Keratinocyte (primary cell): ENCODE results near the gene PSMB9. TPM values are rescaled to one million over a fixed set of nuclear protein-coding genes. Genes with fewer than 3 reads are reported as not detected.

Experiments used
- DNase-seq: peaks from one replicate; pipeline ENCODE4 v3.0.0-alpha.2; 2011; ENCODE audit warnings: low read depth, missing footprints, low spot score
- FAIRE-seq: peaks from 2 replicates; lab custom pipeline; 2011; peaks lifted over from hg19 to GRCh38; lab: Jason Lieb, UNC
- H2AFZ ChIP-seq: 2 replicates; pipeline ENCODE4 v1.6.0; 2012; ENCODE audit warnings: low read length, control low read depth, inconsistent platforms; ENCODE audit not compliant: control insufficient read depth
- H3K27ac ChIP-seq: 2 replicates; pipeline ENCODE4 v1.5.1; 2011; ENCODE audit warnings: low read length; ENCODE audit not compliant: control insufficient read depth, insufficient read depth
- H3K27me3 ChIP-seq: 3 replicates; pipeline ENCODE4 v1.6.0; 2011; ENCODE audit warnings: low read length; ENCODE audit not compliant: control insufficient read depth, insufficient read depth; ENCODE audit errors: extremely low read depth
- H3K36me3 ChIP-seq, 2 experiments: 2 replicates in 1 of 2; 3 replicates in 1 of 2; pipeline ENCODE4 v1.5.1; 2011; ENCODE audit warnings: low read length in 2 of 2, mild to moderate bottlenecking in 1 of 2; ENCODE audit not compliant: control insufficient read depth in 2 of 2, insufficient read depth in 2 of 2; ENCODE audit errors: extremely low read depth in 1 of 2
- H3K4me1 ChIP-seq: 3 replicates; pipeline ENCODE4 v1.5.1; 2011; ENCODE audit warnings: low read length; ENCODE audit not compliant: control insufficient read depth, insufficient read depth; ENCODE audit errors: extremely low read depth
- H3K4me2 ChIP-seq: 3 replicates; pipeline ENCODE4 v1.6.0; 2011; ENCODE audit warnings: low read depth, low read length; ENCODE audit not compliant: control insufficient read depth, insufficient read depth; ENCODE audit errors: extremely low read depth
- H3K4me3 ChIP-seq, 3 experiments: fragments of 200-600 bp in 1 of 3; sonication (generic) in 1 of 3; 2 replicates in 2 of 3; 3 replicates in 1 of 3; pipeline ENCODE4 v1.5.1; 2011 to 2016; ENCODE audit warnings: low read length in 3 of 3, mild to moderate bottlenecking in 3 of 3, control low read depth in 2 of 3, inconsistent platforms in 1 of 3, low read depth in 1 of 3, mixed read lengths in 1 of 3, mixed run types in 1 of 3, moderate library complexity in 1 of 3; ENCODE audit not compliant: control insufficient read depth in 2 of 3, insufficient read depth in 2 of 3; ENCODE audit errors: extremely low read depth in 1 of 3
- H3K79me2 ChIP-seq: 2 replicates; pipeline ENCODE4 v1.6.0; 2012; ENCODE audit warnings: low read length; ENCODE audit not compliant: control insufficient read depth, insufficient read depth
- H3K9ac ChIP-seq: 3 replicates; pipeline ENCODE4 v1.6.0; 2011; ENCODE audit warnings: low read length; ENCODE audit not compliant: control insufficient read depth, insufficient read depth; ENCODE audit errors: extremely low read depth
- H3K9me1 ChIP-seq: 3 replicates; pipeline ENCODE4 v1.6.0; 2011; ENCODE audit warnings: low read length; ENCODE audit not compliant: control insufficient read depth, insufficient read depth; ENCODE audit errors: extremely low read depth
- H3K9me3 ChIP-seq: 2 replicates; pipeline ENCODE4 v1.5.1; 2012; ENCODE audit warnings: low read depth, low read length; ENCODE audit not compliant: control insufficient read depth
- H4K20me1 ChIP-seq: 3 replicates; pipeline ENCODE4 v1.6.0; 2011; ENCODE audit warnings: low read length; ENCODE audit not compliant: control insufficient read depth, insufficient read depth; ENCODE audit errors: extremely low read depth
- CTCF ChIP-seq, 3 experiments: IDR thresholded peaks in 1 of 3; conservative IDR thresholded peaks in 1 of 3; optimal IDR thresholded peaks in 1 of 3; 2 replicates in 2 of 3; 3 replicates in 1 of 3; pipeline versions ENCODE3 to v1.5.1; 2011; ENCODE audit warnings: low read length in 3 of 3, mild to moderate bottlenecking in 3 of 3, moderate library complexity in 2 of 3, control low read depth in 1 of 3, inconsistent platforms in 1 of 3; ENCODE audit not compliant: insufficient read depth in 2 of 3; ENCODE audit errors: extremely low read depth in 1 of 3
- EZH2 ChIP-seq: IDR thresholded peaks from one replicate; pipeline ENCODE4 v1.6.1; 2012; ENCODE audit warnings: inconsistent platforms, mild to moderate bottlenecking, low read length, moderate library complexity
- dilution Hi-C: fragments of 300-500 bp; cut with MboI; formaldehyde crosslinking; loops from one replicate; pipeline ENCODE4 v1.7.0; 2020; ENCODE audit warnings: low sequenced_read_pairs; ENCODE audit not compliant: extremely low pct_ligation_motif_present
- polyA plus RNA-seq, 5 experiments: library from polyadenylated mRNA; depleted of rRNA in 3 of 5; stranded (reverse) in 3 of 5; stranded (forward) in 1 of 5; unstranded in 1 of 5; fragments of >200 nt; gene quantifications; 1 replicate in 1 of 5; 2 replicates in 3 of 5; 3 replicates in 1 of 5; pipeline versions ENCODE4 v1.2.1 to v1.2.3, GENCODE V29; 2011 to 2012; ENCODE audit warnings: missing spikeins in 2 of 5, low read depth in 1 of 5, low replicate concordance in 1 of 5

Gene PSMB9
- polyA plus RNA-seq, 1 donor (not counting 4 experiments of a cell fraction or from before 2014, with no cell fraction given) = 25.4 TPM

GRCh38 chr6:32889533-32889932 lies 35.5 kb downstream of the PSMB9 start:
- FAIRE-seq = no peak
- no peaks in the 10 kb centered on the region for H4K20me1 ChIP-seq

DNA sequence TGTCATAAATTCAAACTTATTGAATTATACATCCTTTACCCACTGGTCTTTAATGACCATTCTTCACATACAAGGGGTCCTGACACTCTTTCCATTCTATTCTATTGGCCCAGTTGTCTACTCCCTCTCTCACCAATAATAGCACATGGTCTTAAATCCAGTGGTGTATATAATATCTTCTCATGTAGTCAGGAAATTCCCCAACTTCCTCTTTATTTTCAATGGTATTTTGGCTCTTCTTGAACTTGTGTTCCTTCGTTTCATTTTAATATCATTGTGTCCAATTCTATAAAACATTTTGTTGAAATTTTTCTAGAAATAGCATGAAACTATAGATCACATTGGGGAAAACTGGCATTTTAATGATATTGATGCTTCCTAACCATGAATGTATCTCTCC lies 36.8 kb downstream of the PSMB9 start:
- Histone ChIP-seq H2AFZ (no peak overlapping the region), H3K27me3 (no peaks in the 10 kb centered on the region), H3K4me2 (no peak overlapping the region), H3K36me3 (no peaks in the 10 kb centered on the region), H3K4me3 (no peak overlapping the region), H3K9ac (no peak overlapping the region), H3K79me2 (peaks cover 9% of the 10 kb centered on the region), H3K4me1 (peaks cover 9% of the 10 kb centered on the region), H3K9me3 (no peaks in the 10 kb centered on the region), H3K27ac (no peak overlapping the region), H4K20me1 (no peaks in the 10 kb centered on the region), H3K9me1 (no peaks in the 10 kb centered on the region)
- FAIRE-seq = no peak
- DNase-seq = no peak
- dilution Hi-C loops = no loop called here
- TF ChIP-seq EZH2 (no peak), CTCF (optimal IDR thresholded peaks at IDR 0.05 in 1 of 3, IDR thresholded peaks at IDR 0.05 in 1 of 3, conservative IDR thresholded peaks at IDR 0.05 in 1 of 3; ENCODE audit: extremely low read depth in 1 of 3, insufficient read depth in 2 of 3, low read length in 3 of 3) (no peak)

More at GRCh38 chr6:32889533-32889932, 35.5 kb downstream of the PSMB9 start:
- Histone ChIP-seq H2AFZ (no peak overlapping the region), H3K4me2 (no peak overlapping the region), H3K27ac (no peak overlapping the region), H3K36me3 (no peaks in the 10 kb centered on the region), H3K4me1 (no peaks in the 10 kb centered on the region), H3K27me3 (no peaks in the 10 kb centered on the region), H3K9ac (no peak overlapping the region), H3K9me3 (no peaks in the 10 kb centered on the region), H3K9me1 (no peaks in the 10 kb centered on the region), H3K79me2 (no peaks in the 10 kb centered on the region), H3K4me3 (no peak overlapping the region)
- dilution Hi-C loops = no loop called here
- no peak for DNase-seq
- TF ChIP-seq EZH2 = no peak
- TF ChIP-seq CTCF (optimal IDR thresholded peaks at IDR 0.05 in 1 of 3, IDR thresholded peaks at IDR 0.05 in 1 of 3, conservative IDR thresholded peaks at IDR 0.05 in 1 of 3; ENCODE audit: extremely low read depth in 1 of 3, insufficient read depth in 2 of 3, low read length in 3 of 3) = no peak
